ENCODE results near the gene TSHZ1. TPM values are rescaled to one million over a fixed set of nuclear protein-coding genes. Genes with fewer than 3 reads are reported as not detected.

Gene TSHZ1
- total and polyA plus RNA-seq, 9 donors = 16.0 to 31.8 (median 26.2) TPM

GRCh38 chr18:75220551-75221355 lies 10.2 kb downstream of the TSHZ1 start:
- H3K27me3 ChIP-seq (ENCODE audit: control insufficient read depth, insufficient read depth, low read length) = no peaks in the 10 kb centered on the region
- H3K9me3 ChIP-seq (replicated peaks; ENCODE audit: control insufficient read depth, low read depth, low read length) = no peaks in the 10 kb centered on the region
- peaks cover 34% of the 10 kb centered on the region for H3K4me1 ChIP-seq (ENCODE audit: control insufficient read depth, insufficient read depth, low read length)
- H3K4me3 ChIP-seq (ENCODE audit: low read length) = no peak overlapping the region
- WGBS (ENCODE audit: insufficient coverage) = 59% methylated on average over 3 of the region's 12 CpGs
- H3K36me3 ChIP-seq (ENCODE audit: control insufficient read depth, insufficient read depth, low read length) = no peaks in the 10 kb centered on the region
- DNase-seq = peak; percentile 40
- H3K27ac ChIP-seq (ENCODE audit: low read length) = peak overlapping the region; percentile 52

- H3K9me3 ChIP-seq (replicated peaks; ENCODE audit: control insufficient read depth, low read depth, low read length) = no peaks in the 10 kb centered on the region
- no CpG with 5 or more reads among the region's 1 CpG for WGBS (ENCODE audit: insufficient coverage)
- H3K27ac ChIP-seq (ENCODE audit: low read length) = no peak overlapping the region
- H3K4me1 ChIP-seq (ENCODE audit: control insufficient read depth, insufficient read depth, low read length) = peaks cover 34% of the 10 kb centered on the region
- H3K27me3 ChIP-seq (ENCODE audit: control insufficient read depth, insufficient read depth, low read length) = no peaks in the 10 kb centered on the region
- H3K36me3 ChIP-seq (ENCODE audit: control insufficient read depth, insufficient read depth, low read length) = no peaks in the 10 kb centered on the region
- H3K4me3 ChIP-seq (ENCODE audit: low read length) = no peak overlapping the region
- no peak for DNase-seq
Measured at GRCh38 chr18:75221397-75221796, 10.8 kb downstream of the TSHZ1 start.

GRCh38 chr18:75221897-75222296 lies 11.3 kb downstream of the TSHZ1 start:
- no peak for DNase-seq
- WGBS (ENCODE audit: insufficient coverage) = 87% methylated on average over 7 of the region's 7 CpGs
- peaks cover 34% of the 10 kb centered on the region for H3K4me1 ChIP-seq (ENCODE audit: control insufficient read depth, insufficient read depth, low read length)
- H3K4me3 ChIP-seq (ENCODE audit: low read length) = no peak overlapping the region
- H3K36me3 ChIP-seq (ENCODE audit: control insufficient read depth, insufficient read depth, low read length) = no peaks in the 10 kb centered on the region
- no peaks in the 10 kb centered on the region for H3K9me3 ChIP-seq (replicated peaks; ENCODE audit: control insufficient read depth, low read depth, low read length)
- H3K27ac ChIP-seq (ENCODE audit: low read length) = peak overlapping the region; percentile 21
- no peaks in the 10 kb centered on the region for H3K27me3 ChIP-seq (ENCODE audit: control insufficient read depth, insufficient read depth, low read length)

GRCh38 chr18:75222407-75222806 lies 11.8 kb downstream of the TSHZ1 start:
- H3K27ac ChIP-seq (ENCODE audit: low read length) = peak overlapping the region; percentile 21
- no peak overlapping the region for H3K4me3 ChIP-seq (ENCODE audit: low read length)
- H3K4me1 ChIP-seq (ENCODE audit: control insufficient read depth, insufficient read depth, low read length) = peaks cover 34% of the 10 kb centered on the region
- no peaks in the 10 kb centered on the region for H3K27me3 ChIP-seq (ENCODE audit: control insufficient read depth, insufficient read depth, low read length)
- 60% methylated on average over 2 of the region's 10 CpGs for WGBS (ENCODE audit: insufficient coverage)
- DNase-seq = no peak
- no peaks in the 10 kb centered on the region for H3K9me3 ChIP-seq (replicated peaks; ENCODE audit: control insufficient read depth, low read depth, low read length)
- H3K36me3 ChIP-seq (ENCODE audit: control insufficient read depth, insufficient read depth, low read length) = no peaks in the 10 kb centered on the region

- Histone ChIP-seq H3K4me1 (ENCODE audit: control insufficient read depth, insufficient read depth, low read length) (peaks cover 30% of the 10 kb centered on the region), H3K4me3 (ENCODE audit: low read length) (no peak overlapping the region), H3K27ac (ENCODE audit: low read length) (no peak overlapping the region), H3K27me3 (ENCODE audit: control insufficient read depth, insufficient read depth, low read length) (no peaks in the 10 kb centered on the region), H3K36me3 (ENCODE audit: control insufficient read depth, insufficient read depth, low read length) (peaks cover under 1% of the 10 kb centered on the region), H3K9me3 (replicated peaks; ENCODE audit: control insufficient read depth, low read depth, low read length) (no peaks in the 10 kb centered on the region)
- WGBS (ENCODE audit: insufficient coverage) = no CpG with 5 or more reads among the region's 9 CpGs
- no peak for DNase-seq
Measured at GRCh38 chr18:75223687-75224347, 13.2 kb downstream of the TSHZ1 start.

GRCh38 chr18:75226286-75226955 lies 15.8 kb downstream of the TSHZ1 start:
- peaks cover 7% of the 10 kb centered on the region for H3K36me3 ChIP-seq (ENCODE audit: control insufficient read depth, insufficient read depth, low read length)
- no peaks in the 10 kb centered on the region for H3K9me3 ChIP-seq (replicated peaks; ENCODE audit: control insufficient read depth, low read depth, low read length)
- H3K4me3 ChIP-seq (ENCODE audit: low read length) = no peak overlapping the region
- H3K27me3 ChIP-seq (ENCODE audit: control insufficient read depth, insufficient read depth, low read length) = no peaks in the 10 kb centered on the region
- H3K27ac ChIP-seq (ENCODE audit: low read length) = no peak overlapping the region
- no peak for DNase-seq
- 36% methylated on average over 8 of the region's 11 CpGs for WGBS (ENCODE audit: insufficient coverage)
- peaks cover 33% of the 10 kb centered on the region for H3K4me1 ChIP-seq (ENCODE audit: control insufficient read depth, insufficient read depth, low read length)

- Histone ChIP-seq H3K9me3 (replicated peaks; ENCODE audit: control insufficient read depth, low read depth, low read length) (no peaks in the 10 kb centered on the region), H3K36me3 (ENCODE audit: control insufficient read depth, insufficient read depth, low read length) (peaks cover 7% of the 10 kb centered on the region), H3K27me3 (ENCODE audit: control insufficient read depth, insufficient read depth, low read length) (no peaks in the 10 kb centered on the region), H3K27ac (ENCODE audit: low read length) (no peak overlapping the region), H3K4me3 (ENCODE audit: low read length) (no peak overlapping the region), H3K4me1 (ENCODE audit: control insufficient read depth, insufficient read depth, low read length) (peaks cover 33% of the 10 kb centered on the region)
- no peak for DNase-seq
- WGBS (ENCODE audit: insufficient coverage) = no CpG with 5 or more reads among the region's 5 CpGs
Measured at GRCh38 chr18:75226956-75227316, 16.3 kb downstream of the TSHZ1 start.

GRCh38 chr18:75227535-75228296 lies 17.1 kb downstream of the TSHZ1 start:
- no peak overlapping the region for H3K4me3 ChIP-seq (ENCODE audit: low read length)
- DNase-seq = no peak
- 83% methylated on average over 1 of the region's 11 CpGs for WGBS (ENCODE audit: insufficient coverage)
- H3K36me3 ChIP-seq (ENCODE audit: control insufficient read depth, insufficient read depth, low read length) = peaks cover 7% of the 10 kb centered on the region
- H3K27me3 ChIP-seq (ENCODE audit: control insufficient read depth, insufficient read depth, low read length) = no peaks in the 10 kb centered on the region
- H3K9me3 ChIP-seq (replicated peaks; ENCODE audit: control insufficient read depth, low read depth, low read length) = no peaks in the 10 kb centered on the region
- no peak overlapping the region for H3K27ac ChIP-seq (ENCODE audit: low read length)
- H3K4me1 ChIP-seq (ENCODE audit: control insufficient read depth, insufficient read depth, low read length) = peaks cover 27% of the 10 kb centered on the region

GRCh38 chr18:75228967-75229366 lies 18.4 kb downstream of the TSHZ1 start:
- Histone ChIP-seq H3K36me3 (ENCODE audit: control insufficient read depth, insufficient read depth, low read length) (peaks cover 7% of the 10 kb centered on the region), H3K27ac (ENCODE audit: low read length) (no peak overlapping the region), H3K9me3 (replicated peaks; ENCODE audit: control insufficient read depth, low read depth, low read length) (no peaks in the 10 kb centered on the region), H3K4me1 (ENCODE audit: control insufficient read depth, insufficient read depth, low read length) (peaks cover 19% of the 10 kb centered on the region), H3K27me3 (ENCODE audit: control insufficient read depth, insufficient read depth, low read length) (no peaks in the 10 kb centered on the region), H3K4me3 (ENCODE audit: low read length) (no peak overlapping the region)
- no peak for DNase-seq
- WGBS (ENCODE audit: insufficient coverage) = 82% methylated on average over 9 of the region's 9 CpGs

GRCh38 chr18:75229437-75229836 lies 18.8 kb downstream of the TSHZ1 start:
- no peaks in the 10 kb centered on the region for H3K9me3 ChIP-seq (replicated peaks; ENCODE audit: control insufficient read depth, low read depth, low read length)
- H3K27ac ChIP-seq (ENCODE audit: low read length) = no peak overlapping the region
- WGBS (ENCODE audit: insufficient coverage) = 77% methylated on average over 2 of the region's 8 CpGs
- no peak for DNase-seq
- peaks cover 7% of the 10 kb centered on the region for H3K36me3 ChIP-seq (ENCODE audit: control insufficient read depth, insufficient read depth, low read length)
- H3K4me3 ChIP-seq (ENCODE audit: low read length) = no peak overlapping the region
- H3K27me3 ChIP-seq (ENCODE audit: control insufficient read depth, insufficient read depth, low read length) = no peaks in the 10 kb centered on the region
- H3K4me1 ChIP-seq (ENCODE audit: control insufficient read depth, insufficient read depth, low read length) = peaks cover 19% of the 10 kb centered on the region

Data from muscle of leg (tissue), 11 donors.